HG03060 (cell line): ENCODE data around the gene TMEM178B.

Source experiments
- ATAC-seq: cut with Tn5 transposase; IDR thresholded peaks from one replicate; pipeline ENCODE4 v1.9.1; 2021; ENCODE audit warnings: low read depth, moderate number of reproducible peaks; ENCODE audit not compliant: unreplicated experiment

The TMEM178B gene

DNA sequence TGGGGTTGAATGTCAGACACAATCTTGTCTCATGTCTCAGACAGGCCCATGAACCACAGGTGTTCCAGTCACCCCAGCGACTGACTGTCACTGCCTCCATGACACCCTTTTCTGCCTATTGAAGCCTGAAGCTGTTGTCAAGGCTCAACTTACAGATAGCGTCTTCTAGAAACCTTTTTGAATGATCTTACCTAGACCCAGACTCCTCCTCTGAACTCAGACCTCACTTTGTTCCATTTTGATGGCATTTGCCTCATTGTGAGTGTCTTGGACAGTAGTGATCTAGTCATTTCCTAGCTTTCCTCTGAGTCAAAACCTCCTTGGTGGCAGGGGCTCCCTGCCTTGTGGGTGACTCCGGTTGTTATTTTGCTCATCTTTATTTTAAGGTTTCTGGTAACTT is 379.0 kb downstream of the TMEM178B start:
- ATAC-seq = no peak

GRCh38 chr7:141454338-141454737 is 380.5 kb downstream of the TMEM178B start:
- ATAC-seq = no peak

- no peak for ATAC-seq
Observed at GRCh38 chr7:141455723-141456122, 381.9 kb downstream of the TMEM178B start.

DNA sequence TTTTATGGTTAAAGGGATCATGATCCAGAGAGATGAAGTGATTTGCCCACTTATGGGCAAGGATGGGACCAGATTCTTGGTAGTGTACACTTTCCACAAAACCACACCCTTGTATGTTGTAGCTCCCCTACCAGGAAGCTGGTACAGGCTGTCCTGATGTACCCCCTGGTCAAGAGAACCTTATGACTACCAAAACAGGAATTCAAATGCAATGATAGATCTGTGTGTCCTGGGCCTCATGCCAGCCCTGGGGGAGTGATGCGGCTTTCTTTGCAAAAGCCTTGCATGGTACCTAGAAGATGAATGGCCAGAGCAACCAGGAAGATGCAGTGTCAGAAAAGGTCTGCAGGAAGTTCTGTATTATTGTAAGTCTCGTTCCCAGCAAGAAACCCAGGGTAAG is 382.4 kb downstream of the TMEM178B start:
- no peak for ATAC-seq

DNA sequence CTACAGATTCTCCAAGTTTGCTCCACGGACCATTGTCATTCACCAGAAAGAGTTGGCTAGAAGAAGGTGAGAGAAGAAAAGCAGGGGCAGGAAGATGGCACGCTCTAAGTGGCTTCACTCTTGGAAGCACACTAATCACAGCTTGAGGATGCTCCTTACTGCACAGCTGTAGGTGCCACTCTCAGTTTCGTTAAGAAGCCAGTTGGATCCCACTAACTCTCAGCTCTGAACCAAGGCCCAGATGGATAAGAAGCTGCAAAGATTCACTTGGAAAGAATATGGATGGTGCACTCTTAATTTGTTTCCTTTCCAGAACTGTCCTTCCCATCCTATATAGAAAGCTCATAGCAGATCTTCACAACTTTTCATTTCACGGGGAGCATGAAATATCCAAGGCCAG is 382.8 kb downstream of the TMEM178B start:
- no peak for ATAC-seq

GRCh38 chr7:141460781-141461715 is 387.2 kb downstream of the TMEM178B start:
- no peak for ATAC-seq

DNA sequence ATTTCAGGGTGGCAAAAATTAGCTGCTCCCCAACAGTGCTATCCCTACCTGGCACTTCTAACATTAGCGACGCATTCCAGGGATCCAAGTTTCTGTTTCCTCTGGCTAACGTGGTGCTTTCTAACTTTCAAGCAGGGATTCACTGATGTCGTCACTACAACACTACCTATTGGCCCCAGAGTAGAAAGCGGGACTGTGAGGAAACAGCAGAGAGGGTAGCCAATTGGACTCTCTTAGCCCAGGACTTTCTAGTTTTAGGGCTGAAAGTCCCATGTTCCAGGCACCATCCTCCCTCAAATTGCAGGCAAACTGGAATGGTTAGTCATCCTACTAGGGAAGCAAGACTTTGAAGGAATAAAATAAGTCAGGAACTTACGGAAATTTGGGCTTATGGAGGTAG is 388.1 kb downstream of the TMEM178B start:
- no peak for ATAC-seq

- ATAC-seq = no peak
Observed at GRCh38 chr7:141462958-141463357, 389.1 kb downstream of the TMEM178B start.

GRCh38 chr7:141463986-141464385 is 390.1 kb downstream of the TMEM178B start:
- no peak for ATAC-seq

GRCh38 chr7:141464551-141464950 is 390.7 kb downstream of the TMEM178B start:
- ATAC-seq = no peak

DNA sequence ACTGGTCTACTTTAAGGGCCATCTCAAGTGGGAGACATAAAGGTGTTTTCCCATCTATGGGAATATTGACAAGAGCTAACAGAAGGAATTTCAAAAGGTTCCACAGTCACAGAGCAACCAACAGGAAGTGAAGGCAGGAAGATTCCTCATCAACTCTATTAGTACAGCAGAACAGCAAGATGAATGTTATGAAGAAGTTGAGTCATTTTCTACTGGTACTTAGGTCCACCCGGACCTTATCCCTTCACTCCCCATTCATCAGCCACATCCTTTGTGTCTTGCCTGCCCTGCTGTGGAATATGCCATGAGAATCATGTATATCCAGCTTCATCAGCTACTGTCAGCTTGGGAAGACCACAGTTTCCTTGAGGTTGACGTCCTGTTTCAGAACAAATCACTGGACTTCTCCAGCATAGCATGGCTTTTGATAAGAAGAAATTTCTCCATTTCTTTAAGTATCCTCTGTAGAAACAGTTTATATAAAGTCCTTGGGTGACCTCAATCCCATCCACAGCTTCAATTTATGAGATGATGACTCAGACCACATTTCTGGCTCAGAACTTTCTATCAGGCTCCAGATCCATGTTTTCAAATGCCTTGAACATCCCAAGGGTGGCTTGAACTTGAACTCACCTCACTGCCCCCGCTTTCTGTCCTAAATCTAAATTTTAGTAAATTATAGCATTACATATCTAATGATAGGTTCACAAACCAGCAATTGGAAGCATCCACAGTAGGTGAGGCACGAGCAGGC is 392.5 kb downstream of the TMEM178B start:
- no peak for ATAC-seq

DNA sequence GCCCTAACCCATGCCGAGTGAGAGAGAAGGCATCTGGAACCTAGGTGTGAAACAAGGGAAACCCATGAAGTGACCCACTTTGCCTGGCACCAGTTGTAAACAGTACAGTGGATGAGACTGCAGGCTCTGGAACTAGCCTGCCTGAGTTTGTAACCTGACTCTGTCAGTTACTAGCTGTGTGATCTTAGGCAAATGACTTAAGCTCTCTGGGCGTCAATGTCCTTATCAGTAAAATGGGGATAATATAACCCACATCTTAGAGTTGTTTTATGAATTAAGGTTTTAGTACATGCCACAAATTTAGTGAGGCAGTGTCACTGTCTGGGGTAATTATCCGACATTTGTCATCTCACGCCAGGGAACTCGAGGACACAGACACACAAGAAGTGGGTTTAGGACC is 394.5 kb downstream of the TMEM178B start:
- ATAC-seq = no peak

- no peak for ATAC-seq
Observed at GRCh38 chr7:141475679-141476078, 401.8 kb downstream of the TMEM178B start.

GRCh38 chr7:141477865-141478264 is 404.0 kb downstream of the TMEM178B start:
- ATAC-seq = no peak

GRCh38 chr7:141478845-141479244 is 405.0 kb downstream of the TMEM178B start:
- no peak for ATAC-seq

DNA sequence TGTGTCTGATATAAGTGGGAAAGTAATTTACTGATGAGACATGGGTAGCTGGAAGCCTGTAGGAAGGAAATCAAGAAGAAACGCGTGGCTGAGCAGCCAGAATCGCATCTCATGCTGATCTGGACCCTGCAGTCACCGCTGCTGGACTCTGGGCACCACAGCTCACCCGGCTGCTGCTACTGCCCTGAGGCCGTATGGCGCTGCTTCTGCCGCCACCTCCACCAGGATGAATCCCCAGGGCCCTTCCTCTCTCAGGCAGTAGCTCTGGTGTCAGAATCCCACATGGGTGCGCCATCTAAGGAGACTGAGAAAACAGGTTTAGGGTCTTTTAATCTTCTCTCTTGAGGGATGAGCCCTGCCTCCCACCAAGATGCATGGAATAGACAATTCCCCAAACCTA is 407.1 kb downstream of the TMEM178B start:
- no peak for ATAC-seq

DNA sequence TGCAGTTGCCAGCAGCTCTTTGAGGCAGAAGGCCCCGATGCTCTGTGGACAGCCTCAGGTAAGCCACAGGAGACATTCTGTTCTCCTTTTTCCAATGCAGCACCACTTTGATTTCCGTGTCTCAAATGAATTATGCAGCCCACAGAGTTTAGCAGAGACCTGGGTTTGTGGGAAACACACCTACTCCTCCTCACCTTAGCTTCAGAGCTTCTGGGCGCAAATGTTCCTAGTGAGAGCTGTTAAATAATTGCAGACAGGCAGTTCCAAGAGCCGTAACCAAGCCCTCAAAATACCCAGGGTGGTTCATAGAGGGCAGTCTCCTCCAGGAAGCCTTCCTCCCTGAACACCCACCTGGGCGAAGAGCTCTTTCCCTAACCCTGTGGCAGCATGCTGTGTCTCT is 408.1 kb downstream of the TMEM178B start:
- no peak for ATAC-seq

- ATAC-seq = no peak
Observed at GRCh38 chr7:141483044-141483443, 409.2 kb downstream of the TMEM178B start.

DNA sequence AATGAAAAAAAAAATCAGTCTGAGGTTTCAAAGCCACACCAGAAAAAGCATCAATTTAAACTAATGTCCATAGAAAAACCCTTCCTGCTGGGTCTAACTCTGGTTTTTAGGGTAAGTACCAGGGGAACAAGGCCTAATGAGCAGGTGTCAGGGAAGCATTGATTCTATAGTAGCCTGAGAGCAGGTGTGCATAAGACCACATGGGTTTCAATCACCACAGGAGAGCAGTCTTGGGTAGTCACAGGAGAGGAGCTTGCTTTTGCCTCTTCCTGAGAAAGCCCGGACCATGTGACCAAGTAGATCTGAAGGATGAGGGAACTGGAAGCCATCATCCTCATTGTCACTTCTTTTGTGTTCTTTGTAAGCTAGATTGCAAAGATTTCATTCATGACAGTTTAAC is 411.0 kb downstream of the TMEM178B start:
- no peak for ATAC-seq

- no peak for ATAC-seq
Observed at GRCh38 chr7:141486959-141487358, 413.1 kb downstream of the TMEM178B start.

- no peak for ATAC-seq
Observed at GRCh38 chr7:141490474-141490873, 416.6 kb downstream of the TMEM178B start.

GRCh38 chr7:141495057-141495456 is 421.2 kb downstream of the TMEM178B start:
- ATAC-seq = no peak
